Astrocyte (in vitro differentiated cells and primary cell): Measurements from ENCODE around the gene PPP1R2.

Experiments
- CTCF ChIP-seq: IDR thresholded peaks from 2 replicates; pipeline ENCODE4 v1.5.1; 2011; ENCODE audit warnings: low read depth, mild to moderate bottlenecking, inconsistent platforms, low read length, moderate library complexity; ENCODE audit not compliant: insufficient read depth
- EZH2 ChIP-seq: IDR thresholded peaks from 2 replicates; pipeline ENCODE4 v1.6.1; 2012; ENCODE audit warnings: mild to moderate bottlenecking, low read length, inconsistent platforms; ENCODE audit not compliant: insufficient read depth

GRCh38 chr3:195475614-195476013 is 67.5 kb downstream of the PPP1R2 start:
- TF ChIP-seq CTCF, result no peak
- no peak for TF ChIP-seq EZH2
